Posterior vena cava (tissue), 2 donors: ENCODE data around the gene HSPB8. TPM values are rescaled to one million over a fixed set of nuclear protein-coding genes. Genes with fewer than 3 reads are reported as not detected.
"Not testable (repeated sequence)": the region's sequence is repeated elsewhere in the genome, so short reads cannot be mapped to it uniquely, and the experiment has no call there.

Experiments
- DNase-seq: peaks from one replicate; pipeline ENCODE4 v3.0.0-alpha.2; 2020; ENCODE audit warnings: low spot score
- intact Hi-C, 2 donors: fragments of 100-400 bp; cut with DNase I; formaldehyde crosslinking; loops; one replicate each; pipeline versions ENCODE4 v1.14.1 to v1.14.2; 2022 to 2023
- total RNA-seq, 2 donors: library from RNA; stranded (reverse); fragmentation: NEBNext Ultra II Directional; extraction: Animal tissue kit (Norgen Biotek cat#: 25700); gene quantifications; one replicate each; pipeline ENCODE4 v1.2.1, GENCODE V29; 2021
- donor health status: DM: yes; HTN: yes; CAD: no.
- donor health status: DM: yes; HTN: yes; CAD: no.

Gene HSPB8
- total RNA-seq, 2 donors from 2014 or later, result 92.0 to 181 TPM

GRCh38 chr12:119200601-119201000 lies 21.9 kb downstream of the HSPB8 start:
- intact Hi-C loops, result no loop called here
- DNase-seq, result no peak

DNA sequence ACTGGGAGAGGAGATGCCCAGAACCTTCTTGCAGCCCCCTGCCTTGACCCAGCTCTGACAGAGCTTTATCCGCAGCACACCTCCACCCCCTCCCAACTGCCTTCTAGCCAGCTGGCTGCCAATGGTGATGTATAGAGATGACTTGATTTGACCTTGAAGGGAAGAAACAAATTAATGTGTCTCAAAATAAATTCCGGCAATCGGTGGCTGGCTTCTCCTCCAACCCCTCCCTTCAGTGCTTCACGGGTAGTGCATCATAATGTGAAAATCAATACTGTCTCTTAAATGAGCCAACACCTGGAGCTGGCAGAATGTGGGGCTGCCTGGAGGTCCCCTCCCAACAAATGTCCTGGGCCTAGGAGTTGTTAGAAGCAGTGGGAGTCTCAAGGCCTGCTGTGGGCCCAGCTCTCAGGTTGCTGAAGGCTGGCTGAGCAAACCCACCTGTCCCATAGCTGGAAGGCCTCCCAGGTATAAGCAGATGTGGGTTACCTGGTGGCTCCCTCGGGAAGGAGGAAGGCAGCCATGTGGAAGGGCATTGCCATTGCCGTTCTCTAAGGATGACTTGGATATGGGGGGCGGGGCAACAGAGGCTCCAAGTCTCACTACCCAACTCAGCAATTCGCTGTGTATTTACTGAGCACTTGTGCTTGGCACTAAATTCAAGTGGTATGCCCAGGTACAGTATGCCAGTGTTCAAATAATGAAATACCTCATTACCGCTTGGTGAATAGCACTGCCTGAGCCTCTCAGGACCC lies 23.2 kb downstream of the HSPB8 start:
- intact Hi-C loops, result no loop called here
- no peak for DNase-seq

DNA sequence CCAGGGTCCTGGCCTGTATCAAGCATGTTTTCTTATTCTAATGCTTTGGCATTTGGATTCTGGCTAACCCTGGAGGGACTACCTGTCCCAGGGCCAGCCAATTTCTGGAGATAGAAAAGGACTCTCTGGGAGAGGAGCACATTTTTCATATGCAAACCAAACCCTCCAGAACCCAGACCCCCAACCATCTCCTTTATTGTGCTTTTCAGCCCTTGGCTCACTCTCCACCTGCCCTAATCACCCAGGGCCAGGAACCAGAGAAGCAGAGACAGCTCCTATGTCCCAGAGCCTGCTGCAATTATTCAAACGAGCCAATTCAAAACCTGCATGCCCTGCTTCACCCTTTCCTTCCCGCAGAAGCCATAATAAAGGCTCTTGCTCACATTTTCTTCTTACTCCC lies 23.8 kb downstream of the HSPB8 start:
- intact Hi-C loops, result no loop called here
- DNase-seq, result no peak

DNA sequence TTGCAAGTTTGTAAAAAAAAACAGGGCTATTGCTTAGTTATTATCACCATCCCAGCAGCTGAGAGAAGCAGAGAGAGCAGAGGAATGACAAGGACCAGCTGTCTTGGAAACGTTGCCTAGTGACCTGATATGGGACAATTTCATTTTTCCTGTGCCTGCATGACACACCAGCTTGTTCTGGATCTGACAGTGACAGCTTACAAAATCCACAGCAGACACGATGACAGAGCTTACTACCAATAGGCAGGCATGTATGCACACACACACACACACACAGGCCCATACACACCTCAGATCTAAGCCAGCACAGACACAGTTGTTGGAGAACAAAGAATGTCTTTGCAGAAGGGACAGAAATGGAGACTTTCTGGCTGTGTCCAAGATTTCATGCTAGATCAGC lies 25.4 kb downstream of the HSPB8 start:
- intact Hi-C loops, result no loop called here
- DNase-seq, result no peak

GRCh38 chr12:119204671-119205285 lies 26.0 kb downstream of the HSPB8 start:
- intact Hi-C loops, result no loop called here
- no peak for DNase-seq

DNA sequence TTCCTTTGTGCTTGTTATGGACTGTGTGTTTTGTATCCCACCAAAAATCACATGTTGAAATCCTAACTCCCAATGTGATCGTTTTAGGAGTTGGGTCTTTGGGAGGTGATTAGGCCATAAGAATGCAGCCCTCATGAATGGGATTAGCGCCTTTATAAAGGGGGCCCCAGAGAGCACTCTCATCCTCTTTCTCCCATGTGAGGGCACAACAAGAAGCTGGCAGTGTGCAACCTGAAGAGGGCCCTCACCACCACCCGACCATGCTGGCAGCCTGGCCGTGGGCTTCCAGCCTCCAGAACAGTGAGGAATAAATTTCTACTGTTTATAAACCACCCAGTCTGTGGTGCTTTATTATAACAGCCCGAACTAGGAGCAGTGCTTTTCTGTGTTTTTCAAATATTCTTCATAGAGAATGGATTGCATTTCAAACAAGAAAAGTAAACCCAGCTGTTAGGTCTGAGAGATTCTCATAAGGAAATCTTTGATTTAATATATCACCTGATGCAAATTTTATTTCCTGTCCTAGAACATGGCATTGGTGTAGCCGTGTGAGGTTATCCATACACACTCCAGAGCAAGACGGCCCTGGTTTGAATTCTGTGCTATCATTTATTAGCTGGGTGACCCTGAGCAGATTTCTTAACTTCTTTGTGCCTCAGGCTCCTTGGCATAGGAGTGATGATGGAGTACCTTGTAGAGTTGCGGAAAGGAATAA lies 27.8 kb downstream of the HSPB8 start:
- no peak for DNase-seq
- intact Hi-C loops, result no loop called here

- intact Hi-C loops, result no loop called here
- no peak for DNase-seq
These were observed 28.4 kb downstream of the HSPB8 start for GRCh38 chr12:119207063-119207560.

DNA sequence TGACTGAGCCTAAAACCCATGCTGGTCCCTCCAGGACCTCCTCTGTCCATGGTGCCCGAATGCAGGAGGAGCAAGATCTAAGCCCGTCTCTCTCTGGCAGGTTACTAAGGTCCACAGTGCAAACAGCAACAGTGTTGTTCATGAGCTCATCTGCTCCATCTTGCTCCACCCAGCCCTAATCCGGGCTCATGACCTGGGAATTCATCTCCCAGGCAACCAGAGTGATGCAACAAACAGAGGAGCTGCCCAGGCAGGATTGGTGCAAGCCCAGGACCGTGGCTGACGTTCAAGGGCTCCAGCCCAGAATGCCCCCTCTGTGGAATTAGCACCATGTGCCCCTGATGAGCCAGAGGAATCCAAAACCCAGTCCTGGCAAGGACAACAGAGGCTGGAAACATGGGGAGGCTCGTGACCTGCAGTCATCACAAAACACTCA lies 29.9 kb downstream of the HSPB8 start:
- intact Hi-C loops, result no loop called here
- DNase-seq, result peak; percentile 93

DNA sequence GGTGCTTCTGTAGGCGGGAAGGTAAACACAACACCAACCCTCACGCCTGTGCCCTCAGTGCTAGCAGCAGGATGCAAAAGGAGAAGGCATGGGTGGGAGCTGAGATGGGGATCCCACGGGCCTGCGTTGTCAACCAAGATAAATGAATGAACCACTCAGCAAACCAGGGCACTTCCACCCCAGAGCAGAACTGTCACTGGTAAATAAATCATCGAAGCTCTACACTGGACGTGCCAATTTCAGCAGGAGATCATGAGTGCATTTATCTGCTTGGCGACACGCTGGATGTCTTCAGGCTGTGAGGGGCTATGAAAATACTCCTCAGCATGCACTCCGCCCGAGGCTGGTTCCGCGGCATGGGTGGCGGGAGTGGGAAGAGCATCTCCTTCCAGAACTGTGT lies 33.2 kb downstream of the HSPB8 start:
- intact Hi-C loops, result no loop called here
- DNase-seq, result no peak

DNA sequence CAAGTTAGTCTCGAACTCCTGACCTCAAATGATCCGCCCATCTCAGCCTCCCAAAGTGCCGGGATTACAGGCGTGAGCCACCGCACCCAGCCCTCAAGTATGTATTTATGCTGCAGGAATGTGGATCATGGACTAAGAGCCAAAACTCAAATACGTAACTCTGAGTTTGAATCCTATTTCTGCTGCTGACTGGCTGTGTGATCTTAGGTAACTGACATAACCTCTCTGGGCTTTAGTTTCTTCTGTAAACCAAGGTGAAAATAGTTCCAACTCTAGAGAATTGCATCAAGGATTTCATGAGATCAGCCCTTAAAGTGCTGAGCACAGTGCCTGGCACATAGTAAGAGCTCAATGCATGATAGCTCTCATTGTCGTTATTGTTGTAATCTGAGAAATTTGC lies 37.4 kb downstream of the HSPB8 start:
- intact Hi-C loops, result no loop called here
- no peak for DNase-seq

DNA sequence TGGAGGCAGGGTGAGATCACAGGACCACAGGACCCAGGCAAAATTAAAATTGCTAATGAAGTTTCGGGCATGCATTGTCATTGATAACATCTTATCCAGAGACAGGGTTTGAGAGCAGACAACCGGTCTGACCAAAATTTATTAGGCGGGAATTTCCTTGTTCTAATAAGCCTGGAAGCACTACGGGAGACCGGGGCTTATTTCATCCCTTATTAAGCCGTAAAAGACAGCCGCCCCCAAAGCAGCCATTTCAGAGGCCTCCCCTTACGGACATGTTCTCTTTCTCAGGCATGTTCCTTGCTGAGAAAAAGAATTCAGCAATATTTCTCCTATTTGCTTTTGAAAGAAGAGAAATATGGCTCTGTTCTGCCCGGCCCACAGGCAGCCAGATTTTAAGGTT lies 40.1 kb downstream of the HSPB8 start:
- DNase-seq, intact Hi-C loops: not testable (repeated sequence)

DNA sequence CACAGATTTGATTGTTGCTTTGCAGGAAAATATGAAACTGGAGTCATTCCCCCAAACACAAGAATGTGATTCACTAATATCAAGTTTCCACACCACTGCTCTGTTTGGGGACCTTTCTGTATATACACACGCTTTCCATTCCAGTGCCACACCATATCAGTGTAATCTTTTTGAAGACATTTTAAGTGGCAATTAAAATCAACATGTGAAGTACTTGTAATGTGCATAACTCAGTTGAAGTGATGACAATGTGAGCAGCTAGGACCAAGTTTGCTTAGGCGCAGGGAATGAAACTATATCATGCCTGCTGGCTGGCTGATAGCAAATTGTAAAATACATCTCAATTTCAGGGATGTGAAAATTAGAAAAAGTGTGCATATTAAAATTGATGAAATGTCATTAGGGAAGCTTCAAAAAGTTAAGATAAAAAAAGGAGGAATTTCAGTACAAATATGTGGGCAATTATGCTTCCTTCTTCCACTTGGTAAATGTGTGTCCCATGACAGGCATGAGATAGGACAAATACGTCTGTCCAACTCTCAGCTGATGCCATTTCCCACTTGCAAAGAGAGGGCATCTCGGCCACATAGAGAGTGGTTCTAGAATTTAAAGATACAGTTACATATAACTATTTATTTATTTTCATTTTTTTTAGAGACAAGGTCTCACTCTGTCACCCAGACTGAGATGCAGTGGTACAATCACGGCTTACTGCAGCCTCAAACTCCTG lies 43.7 kb downstream of the HSPB8 start:
- intact Hi-C loops, result no loop called here
- DNase-seq, result no peak

DNA sequence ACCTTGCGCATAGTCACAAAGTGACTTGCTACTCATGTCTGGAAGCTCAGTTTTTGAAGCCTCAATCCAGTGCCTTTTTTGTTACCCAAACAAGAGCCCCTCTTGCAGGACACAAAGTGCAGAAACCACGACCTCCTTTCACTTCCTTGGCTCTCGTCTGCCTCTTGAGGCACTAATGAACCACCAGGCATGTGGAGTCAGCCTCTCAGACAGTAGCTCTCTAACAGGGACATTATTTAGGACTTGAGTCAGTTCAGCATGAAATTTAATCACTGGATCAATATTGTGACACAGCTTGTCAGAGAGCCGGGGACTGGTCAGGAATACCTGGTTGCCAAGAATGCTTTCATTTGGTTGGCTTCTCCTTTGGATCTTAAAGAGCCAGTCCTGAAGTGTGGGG lies 46.7 kb downstream of the HSPB8 start:
- intact Hi-C loops, result no loop called here
- no peak for DNase-seq

DNA sequence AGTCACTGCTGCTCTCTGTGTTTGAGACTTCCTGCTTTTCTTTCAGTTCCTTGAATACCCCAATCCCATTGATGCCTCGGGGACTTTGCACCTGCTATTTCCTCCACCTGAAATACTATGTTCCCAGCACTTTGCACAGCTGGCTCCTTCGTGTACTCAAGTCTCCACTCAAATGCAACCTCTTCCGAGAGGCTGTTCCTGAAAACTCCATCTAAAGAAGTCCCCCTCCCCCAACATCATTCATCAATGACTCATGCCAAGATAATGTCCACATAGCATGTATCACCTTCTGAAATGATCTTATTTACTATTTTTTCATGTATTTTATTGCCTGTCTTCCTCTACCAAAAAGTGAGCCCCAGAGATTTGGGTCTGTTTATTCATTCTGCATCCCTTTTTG lies 48.6 kb downstream of the HSPB8 start:
- no peak for DNase-seq
- intact Hi-C loops, result no loop called here

- intact Hi-C loops, result no loop called here
- DNase-seq, result no peak
These were observed 50.5 kb downstream of the HSPB8 start for GRCh38 chr12:119229205-119229604.

DNA sequence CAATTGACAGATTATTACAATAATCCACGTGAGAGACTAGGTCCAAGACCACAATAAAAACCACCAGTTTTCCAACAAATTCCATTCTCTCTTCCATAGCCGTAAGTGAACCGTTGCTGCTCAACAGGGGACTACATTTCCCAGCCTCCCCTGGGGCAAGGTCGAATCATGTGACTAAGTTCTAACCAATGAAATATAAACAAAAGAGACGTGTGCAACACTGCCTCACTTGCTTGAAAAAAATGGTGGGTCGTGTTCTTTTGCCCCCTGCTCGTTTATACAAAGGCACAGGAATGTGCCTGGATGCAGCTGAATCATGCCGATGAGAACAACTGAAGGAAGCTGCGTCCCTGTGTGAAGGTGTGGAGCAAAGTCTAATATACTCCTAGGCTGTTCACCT lies 51.1 kb downstream of the HSPB8 start:
- DNase-seq, result no peak
- intact Hi-C loops, result no loop called here

DNA sequence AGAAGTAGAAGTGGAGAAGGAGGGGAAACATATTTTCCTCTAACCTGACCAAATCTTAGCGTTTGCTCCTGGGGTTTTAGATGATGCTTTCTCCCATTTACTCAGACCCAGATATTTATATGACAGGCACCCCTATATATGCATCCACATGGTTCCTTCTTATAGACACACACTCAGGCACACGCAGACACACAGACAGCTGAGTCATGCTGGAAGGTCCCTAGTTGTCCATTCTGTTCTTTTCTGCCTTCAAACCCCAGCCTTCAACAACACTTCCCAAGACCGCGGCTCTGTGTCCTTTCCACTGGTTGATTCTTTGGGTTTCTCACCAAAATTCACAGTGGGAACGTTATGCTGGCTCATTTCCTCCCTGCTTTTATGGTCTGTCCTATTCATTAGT lies 52.1 kb downstream of the HSPB8 start:
- intact Hi-C loops, result no loop called here

GRCh38 chr12:119231774-119232173 lies 53.0 kb downstream of the HSPB8 start:
- intact Hi-C loops, result no loop called here
- DNase-seq, result no peak

More for the DNA sequence above, 52.1 kb downstream of the HSPB8 start:
- DNase-seq, result no peak

DNA sequence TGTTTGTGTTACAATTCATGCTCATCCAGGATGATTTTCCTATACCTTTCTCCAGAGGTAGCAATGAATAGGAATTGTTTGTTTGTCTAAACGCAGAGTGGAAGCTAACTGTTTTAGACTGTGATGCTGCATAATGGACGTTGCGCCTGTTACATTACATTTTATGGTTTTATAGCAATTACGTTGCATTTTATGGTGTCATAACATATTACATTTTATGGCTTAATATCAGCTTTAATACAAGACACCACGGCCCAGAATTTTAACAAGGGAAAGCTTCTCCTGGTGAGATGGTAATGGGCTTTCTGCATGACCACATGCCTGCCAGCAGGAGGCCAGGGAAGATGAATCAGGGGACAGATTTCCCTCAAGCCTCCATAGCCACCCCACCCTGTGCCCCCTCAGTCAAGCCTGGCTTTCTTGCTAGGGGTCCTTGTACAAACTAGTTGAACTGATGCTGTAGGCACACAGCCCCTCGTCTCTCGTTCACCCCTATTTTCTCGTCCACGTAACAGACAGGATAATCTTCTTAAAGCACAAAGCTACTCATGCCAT lies 56.5 kb downstream of the HSPB8 start:
- intact Hi-C loops, result no loop called here

More for the DNA sequence above, 56.5 kb downstream of the HSPB8 start:
- DNase-seq, result no peak
